ENCODE results near the gene CLOCK.
"Not testable (repeated sequence)": the region's sequence is repeated elsewhere in the genome, so short reads cannot be mapped to it uniquely, and the experiment has no call there.

Gene CLOCK, protein sequence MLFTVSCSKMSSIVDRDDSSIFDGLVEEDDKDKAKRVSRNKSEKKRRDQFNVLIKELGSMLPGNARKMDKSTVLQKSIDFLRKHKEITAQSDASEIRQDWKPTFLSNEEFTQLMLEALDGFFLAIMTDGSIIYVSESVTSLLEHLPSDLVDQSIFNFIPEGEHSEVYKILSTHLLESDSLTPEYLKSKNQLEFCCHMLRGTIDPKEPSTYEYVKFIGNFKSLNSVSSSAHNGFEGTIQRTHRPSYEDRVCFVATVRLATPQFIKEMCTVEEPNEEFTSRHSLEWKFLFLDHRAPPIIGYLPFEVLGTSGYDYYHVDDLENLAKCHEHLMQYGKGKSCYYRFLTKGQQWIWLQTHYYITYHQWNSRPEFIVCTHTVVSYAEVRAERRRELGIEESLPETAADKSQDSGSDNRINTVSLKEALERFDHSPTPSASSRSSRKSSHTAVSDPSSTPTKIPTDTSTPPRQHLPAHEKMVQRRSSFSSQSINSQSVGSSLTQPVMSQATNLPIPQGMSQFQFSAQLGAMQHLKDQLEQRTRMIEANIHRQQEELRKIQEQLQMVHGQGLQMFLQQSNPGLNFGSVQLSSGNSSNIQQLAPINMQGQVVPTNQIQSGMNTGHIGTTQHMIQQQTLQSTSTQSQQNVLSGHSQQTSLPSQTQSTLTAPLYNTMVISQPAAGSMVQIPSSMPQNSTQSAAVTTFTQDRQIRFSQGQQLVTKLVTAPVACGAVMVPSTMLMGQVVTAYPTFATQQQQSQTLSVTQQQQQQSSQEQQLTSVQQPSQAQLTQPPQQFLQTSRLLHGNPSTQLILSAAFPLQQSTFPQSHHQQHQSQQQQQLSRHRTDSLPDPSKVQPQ

DNA sequence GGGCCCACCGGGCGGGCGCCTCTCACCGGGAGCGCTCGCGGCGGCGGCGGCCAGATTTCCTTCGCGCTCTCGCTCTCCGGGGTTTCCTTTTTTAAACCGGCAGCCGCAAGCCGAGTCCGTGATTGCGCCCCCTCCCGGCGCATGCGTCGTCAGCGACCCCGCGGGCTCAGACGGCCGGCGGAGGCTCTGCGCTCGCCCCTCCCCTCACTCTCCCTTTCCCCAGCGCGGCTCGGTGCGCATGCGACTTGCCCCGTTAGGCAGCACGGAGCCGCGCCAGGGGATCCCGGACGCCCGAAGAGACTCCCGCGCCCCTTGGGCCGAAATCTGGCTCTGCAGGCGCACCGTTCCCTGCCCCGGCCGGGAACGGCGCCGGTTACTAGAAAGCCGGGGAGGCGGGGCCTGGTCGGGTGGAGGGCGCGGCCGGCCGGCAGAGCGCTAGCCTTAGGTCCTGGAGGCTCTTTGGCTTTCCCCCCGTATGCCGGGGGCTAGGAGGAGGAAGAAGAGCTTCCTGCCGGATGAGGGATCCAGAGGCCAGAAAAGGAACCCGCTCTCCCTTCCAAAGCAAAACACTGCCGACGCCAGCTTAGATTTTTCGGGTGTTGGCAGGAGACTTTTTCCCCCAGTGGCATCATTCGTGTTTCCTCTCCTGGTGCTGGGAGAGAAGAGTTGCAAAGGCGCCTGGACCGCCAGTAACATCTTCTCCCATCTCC is at the start of gene CLOCK:
CLOCK (minus strand) TSS at position 154 of the 710 bp plus-strand sequence. CDS start 64,124 bp downstream, outside the sequence.
- TF ChIP-seq Cebpa-rat (IDR thresholded peaks at IDR 0.05): no peak
- peak within 1 kb of the TSS; percentile 91 to 96 (median 95) for H3K9ac ChIP-seq
- H3K27me3 ChIP-seq: no peaks in the 10 kb centered on the region
- peak within 1 kb of the TSS; percentile 80 to 96 (median 94) for H3K27ac ChIP-seq
- H3K4me2 ChIP-seq: peak within 1 kb of the TSS; percentile 85 to 98 (median 88)
- peaks cover 26 to 41% (median 32%) of the 10 kb centered on the region in 10 experiments for H3K4me1 ChIP-seq
- H3K4me3 ChIP-seq: peak within 1 kb of the TSS; percentile 56 to 92 (median 82)
- peaks cover 13 to 36% (median 29%) of the 10 kb centered on the region in 11 experiments; a peak in 19 of 22 replicates for H4K20me1 ChIP-seq
- peaks cover 0 to 7% (median 0%) of the 10 kb centered on the region in 11 experiments; a peak in 4 of 22 replicates for H3K36me3 ChIP-seq
- H3K9me3 ChIP-seq (replicated peaks in 1 of 11): peaks cover 1 to 4% (median 3%) of the 10 kb centered on the region in 11 experiments; a peak in 14 of 22 replicates

DNA sequence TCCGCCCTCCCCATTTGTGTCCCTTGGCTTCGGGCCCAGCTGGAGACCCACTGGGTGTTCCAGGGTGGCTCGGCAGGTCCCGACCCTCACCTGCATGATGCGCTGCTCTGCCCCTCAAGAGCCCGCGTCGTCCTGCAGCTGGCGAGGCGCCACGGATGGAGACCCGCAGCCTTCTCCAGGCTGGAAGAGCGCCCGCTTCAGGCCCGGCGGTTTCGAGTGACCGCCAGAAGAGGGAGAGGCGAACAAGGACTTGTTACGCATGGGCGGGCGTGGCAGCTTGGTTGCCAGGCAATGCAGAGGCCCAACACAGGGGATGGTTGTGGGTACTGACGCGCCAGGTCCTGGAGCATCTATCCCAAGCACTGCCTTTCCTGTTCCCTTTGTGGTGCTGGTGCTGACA is 45.3 kb upstream of the CLOCK start, which contains the start of gene PDCL2:
PDCL2 (minus strand) TSS at position 232 of the 400 bp plus-strand sequence; CDS start at position 96, 136 bp downstream.
- no peaks in the 10 kb centered on the region for H4K20me1 ChIP-seq
- no peak within 1 kb of the TSS for H3K9ac ChIP-seq
- H3K9me3 ChIP-seq (replicated peaks in 1 of 11): peaks cover 0 to 23% (median 15%) of the 10 kb centered on the region in 11 experiments; a peak in 16 of 22 replicates
- no peak within 1 kb of the TSS for H3K27ac ChIP-seq
- H3K4me2 ChIP-seq: no peak within 1 kb of the TSS
- no peaks in the 10 kb centered on the region for H3K36me3 ChIP-seq
- H3K4me1 ChIP-seq: no peaks in the 10 kb centered on the region
- no peak for TF ChIP-seq Cebpa-rat (IDR thresholded peaks at IDR 0.05)
- no peak within 1 kb of the TSS for H3K4me3 ChIP-seq
- no peaks in the 10 kb centered on the region for H3K27me3 ChIP-seq

DNA sequence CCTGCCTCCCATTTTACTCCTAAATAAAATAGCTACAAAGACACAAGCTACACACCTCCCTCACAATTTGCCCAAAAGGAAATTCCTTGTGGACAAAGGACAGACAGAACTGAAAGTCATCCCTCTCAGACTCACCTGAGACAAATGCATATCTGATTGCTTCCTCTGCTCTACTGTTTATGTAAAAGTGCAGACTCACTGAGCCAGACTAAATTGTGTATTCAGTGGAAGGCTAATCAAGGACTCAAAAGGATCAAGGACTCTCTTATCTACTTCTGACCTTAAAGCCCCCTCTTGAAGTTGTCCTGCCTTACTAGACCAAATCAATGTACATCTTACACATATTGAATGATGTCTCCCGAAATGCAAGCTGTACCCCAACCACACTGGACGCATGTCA is 41.5 kb upstream of the CLOCK start:
- Histone ChIP-seq H3K36me3 (no peaks in the 10 kb centered on the region), H3K27ac (no peak overlapping the region), H3K9ac (no peak overlapping the region), H3K4me1 (no peaks in the 10 kb centered on the region), H3K4me2 (no peak overlapping the region), H3K9me3 (replicated peaks in 1 of 11) (peaks cover 6 to 30% (median 22%) of the 10 kb centered on the region in 11 experiments; a peak in 20 of 22 replicates), H3K4me3 (no peak overlapping the region), H4K20me1 (no peaks in the 10 kb centered on the region), H3K27me3 (no peaks in the 10 kb centered on the region)
- no peak for TF ChIP-seq Cebpa-rat (IDR thresholded peaks at IDR 0.05)

DNA sequence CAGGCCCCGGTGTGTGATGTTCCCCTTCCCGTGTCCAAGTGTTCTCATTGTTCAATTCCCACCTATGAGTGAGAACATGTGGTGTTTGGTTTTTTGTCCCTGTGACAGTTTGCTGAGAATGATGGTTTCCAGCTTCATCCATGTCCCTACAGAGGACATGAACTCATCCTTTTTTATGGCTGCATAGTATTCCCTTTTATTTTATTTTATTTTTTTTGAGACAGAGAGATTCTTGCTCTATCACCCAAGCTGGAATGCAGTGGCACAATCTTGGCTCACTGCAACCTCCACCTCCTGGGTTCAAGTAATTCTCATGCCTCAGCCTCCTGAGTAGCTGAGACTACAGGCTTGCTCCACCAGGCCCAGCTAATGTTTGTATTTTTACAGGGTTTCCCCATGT is 36.1 kb upstream of the CLOCK start:
- H3K27ac ChIP-seq, H3K9ac ChIP-seq, H3K4me3 ChIP-seq, H3K4me2 ChIP-seq, H3K27me3 ChIP-seq, H4K20me1 ChIP-seq, H3K36me3 ChIP-seq: not testable (repeated sequence)
- Histone ChIP-seq H3K9me3 (replicated peaks in 1 of 11) (peaks cover 10 to 16% (median 12%) of the 10 kb centered on the region in 11 experiments; a peak in 19 of 22 replicates), H3K4me1 (peaks cover 0 to 23% (median 15%) of the 10 kb centered on the region in 10 experiments; a peak in 11 of 20 replicates)

DNA sequence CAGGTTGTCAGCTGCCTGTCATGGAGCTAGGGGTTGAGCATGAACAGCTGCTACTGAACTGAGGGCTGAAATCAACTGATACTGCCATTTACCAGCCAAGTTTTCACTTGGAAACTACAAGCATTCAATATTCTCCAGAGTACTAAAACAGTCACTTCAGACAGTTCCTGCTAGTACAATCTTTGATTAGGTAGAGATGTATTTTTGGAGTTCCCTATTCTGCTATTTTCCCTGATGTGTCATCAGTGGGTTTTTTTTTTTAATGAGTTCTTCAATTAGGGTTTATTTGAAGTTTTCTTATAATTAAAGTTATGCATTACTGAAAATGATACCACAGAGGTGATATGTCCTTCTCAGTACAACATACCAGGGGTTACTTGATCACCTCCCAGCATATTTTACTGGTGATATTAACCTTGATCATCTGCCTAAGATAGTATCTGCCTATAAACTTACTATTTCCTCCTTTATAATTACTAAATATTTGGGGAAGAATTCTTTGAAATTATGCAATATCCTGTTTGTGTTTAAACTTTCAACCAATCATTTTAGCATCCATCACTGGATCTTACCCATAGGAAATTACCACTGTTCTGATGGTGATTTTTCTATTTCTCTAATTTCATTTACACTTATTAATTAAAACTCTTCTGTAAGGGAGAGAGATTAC is 31.8 kb upstream of the CLOCK start:
- Histone ChIP-seq H4K20me1 (no peaks in the 10 kb centered on the region), H3K4me2 (peak overlapping the region in 7 of 11 experiments; percentile 9 to 84 (median 76); a peak in 11 of 22 replicates), H3K4me3 (no peak overlapping the region), H3K27me3 (no peaks in the 10 kb centered on the region), H3K36me3 (no peaks in the 10 kb centered on the region), H3K27ac (peak overlapping the region in 5 of 11 experiments; percentile 20 to 80 (median 69); a peak in 9 of 22 replicates), H3K9me3 (replicated peaks in 1 of 11) (peaks cover 15 to 28% (median 24%) of the 10 kb centered on the region in 11 experiments), H3K9ac (peak overlapping the region in 4 of 11 experiments; percentile 42 to 67 (median 60); a peak in 7 of 22 replicates), H3K4me1 (peaks cover 0 to 34% (median 15%) of the 10 kb centered on the region in 10 experiments; a peak in 11 of 20 replicates)
- TF ChIP-seq Cebpa-rat (IDR thresholded peaks at IDR 0.05): no peak

DNA sequence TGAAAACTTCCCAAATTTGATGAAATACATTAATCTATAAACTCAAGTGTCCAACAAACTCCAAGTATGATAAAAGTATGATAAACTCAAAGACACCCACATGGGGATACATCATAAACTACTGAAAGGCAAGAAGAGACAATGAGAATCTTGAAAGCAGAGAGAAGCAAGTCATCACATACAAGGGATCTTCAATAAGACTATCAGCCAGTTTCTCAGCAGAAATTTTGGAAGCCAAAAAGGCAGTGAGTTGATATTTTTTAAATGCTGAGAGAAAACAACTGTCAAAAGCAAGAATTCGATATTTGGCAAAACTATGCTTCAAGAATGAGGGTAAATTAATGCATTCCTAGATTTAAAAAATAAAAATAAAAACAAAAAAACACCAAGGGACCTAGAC is 28.8 kb upstream of the CLOCK start:
- Histone ChIP-seq H4K20me1 (no peaks in the 10 kb centered on the region), H3K36me3 (no peaks in the 10 kb centered on the region), H3K9ac (no peak overlapping the region), H3K27me3 (no peaks in the 10 kb centered on the region), H3K4me2 (no peak overlapping the region), H3K4me3 (no peak overlapping the region), H3K4me1 (peaks cover 0 to 49% (median 15%) of the 10 kb centered on the region in 10 experiments; a peak in 11 of 20 replicates), H3K9me3 (replicated peaks in 1 of 11) (peaks cover 8 to 21% (median 16%) of the 10 kb centered on the region in 11 experiments; a peak in 21 of 22 replicates), H3K27ac (no peak overlapping the region)
- no peak for TF ChIP-seq Cebpa-rat (IDR thresholded peaks at IDR 0.05)

DNA sequence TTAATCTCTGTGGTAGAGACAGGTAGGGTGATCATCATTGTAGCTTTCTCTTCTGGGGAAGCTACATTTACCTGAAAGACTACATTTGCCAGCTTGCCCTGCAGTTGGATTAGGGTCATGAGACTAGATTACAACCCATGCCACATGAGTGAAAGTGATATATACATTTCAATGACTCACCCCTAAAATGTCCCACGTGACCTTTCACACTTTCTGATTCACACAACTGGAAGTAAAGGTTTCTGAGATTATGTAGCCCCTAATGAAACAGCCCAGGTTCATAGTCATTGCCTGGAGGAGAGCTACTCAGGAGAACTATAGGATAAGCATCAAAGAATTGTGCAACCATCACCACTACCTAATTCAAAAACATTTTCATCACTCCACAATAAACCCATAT is 27.5 kb upstream of the CLOCK start:
- Histone ChIP-seq H4K20me1 (no peaks in the 10 kb centered on the region), H3K27ac (no peak overlapping the region), H3K36me3 (no peaks in the 10 kb centered on the region), H3K4me3 (no peak overlapping the region), H3K9me3 (replicated peaks in 1 of 11) (peaks cover 8 to 21% (median 16%) of the 10 kb centered on the region in 11 experiments; a peak in 21 of 22 replicates), H3K4me2 (no peak overlapping the region), H3K9ac (no peak overlapping the region), H3K4me1 (peaks cover 0 to 41% (median 12%) of the 10 kb centered on the region in 10 experiments; a peak in 11 of 20 replicates), H3K27me3 (no peaks in the 10 kb centered on the region)
- TF ChIP-seq Cebpa-rat (IDR thresholded peaks at IDR 0.05): no peak

DNA sequence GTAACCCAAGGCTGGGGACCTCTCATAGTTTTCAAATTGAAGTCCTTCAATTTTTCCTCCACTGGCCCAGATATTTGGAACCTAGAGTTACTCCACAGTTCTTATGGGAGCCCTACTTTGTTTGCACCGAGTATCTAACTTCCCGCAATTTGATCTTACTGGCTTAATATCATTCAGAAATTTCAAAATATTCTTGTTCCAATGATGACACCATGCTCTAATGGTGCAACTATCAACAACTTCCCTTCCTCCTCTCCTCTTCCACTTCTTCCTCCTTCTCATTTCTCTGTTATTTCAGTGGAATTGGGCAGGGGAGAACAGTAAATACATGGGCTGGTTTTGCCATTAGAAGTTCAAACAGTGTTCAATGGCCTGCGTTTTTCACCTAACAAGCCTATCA is 25.1 kb upstream of the CLOCK start:
- TF ChIP-seq Cebpa-rat (IDR thresholded peaks at IDR 0.05): no peak
- Histone ChIP-seq H3K4me3 (no peak overlapping the region), H3K4me2 (peak overlapping the region in 2 of 11 experiments; percentile 38 to 43; a peak in 4 of 22 replicates), H3K27me3 (no peaks in the 10 kb centered on the region), H3K9ac (no peak overlapping the region), H4K20me1 (no peaks in the 10 kb centered on the region), H3K36me3 (no peaks in the 10 kb centered on the region), H3K27ac (no peak overlapping the region), H3K9me3 (replicated peaks in 1 of 11) (peaks cover 8 to 21% (median 16%) of the 10 kb centered on the region in 11 experiments; a peak in 21 of 22 replicates), H3K4me1 (peaks cover 0 to 16% (median 0%) of the 10 kb centered on the region in 10 experiments; a peak in 5 of 20 replicates)

All from BLaER1 treated with 17β-estradiol and CSF1 and Interleukin-3, amounts not matched to agents 10 nM and 100 nM (cell line).